Fibroblast of skin of left biceps (primary cell): ENCODE results near the gene RAPH1.

ENCODE experiments used
- DNase-seq, 2 experiments: peaks; one replicate each; pipeline ENCODE4 v3.0.0-alpha.2; 2013; ENCODE audit warnings: low read depth in 2 of 2

Gene RAPH1

DNA sequence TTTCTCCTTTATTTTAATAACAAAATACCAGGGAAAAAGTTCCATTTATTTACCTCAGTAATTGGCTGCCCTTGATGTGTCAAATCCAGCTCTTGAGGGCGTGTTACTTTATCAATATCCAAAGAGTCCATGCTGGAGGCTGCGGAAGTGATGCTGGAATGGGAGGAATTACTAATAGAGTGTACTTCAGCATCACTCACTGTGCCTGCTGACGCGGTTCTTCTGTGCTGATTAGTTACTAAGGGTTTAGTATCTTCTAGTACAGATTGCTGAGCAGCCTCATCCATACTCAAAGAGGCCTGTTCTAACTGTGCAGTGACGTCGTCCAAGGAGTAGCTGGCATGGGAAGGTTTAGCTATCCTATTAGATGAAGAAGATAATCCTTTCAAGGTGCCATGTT, 45.6 kb downstream of the RAPH1 start:
- DNase-seq = no peak

GRCh38 chr2:203484266-203485112, 50.6 kb downstream of the RAPH1 start:
- DNase-seq = no peak

GRCh38 chr2:203480623-203481022, 54.5 kb downstream of the RAPH1 start:
- DNase-seq = no peak

- no peak for DNase-seq
Observed at GRCh38 chr2:203476881-203477280, 58.2 kb downstream of the RAPH1 start.

GRCh38 chr2:203471323-203471722, 63.8 kb downstream of the RAPH1 start:
- DNase-seq = no peak

- DNase-seq = no peak
Observed at GRCh38 chr2:203470371-203470770, 64.7 kb downstream of the RAPH1 start.

DNA sequence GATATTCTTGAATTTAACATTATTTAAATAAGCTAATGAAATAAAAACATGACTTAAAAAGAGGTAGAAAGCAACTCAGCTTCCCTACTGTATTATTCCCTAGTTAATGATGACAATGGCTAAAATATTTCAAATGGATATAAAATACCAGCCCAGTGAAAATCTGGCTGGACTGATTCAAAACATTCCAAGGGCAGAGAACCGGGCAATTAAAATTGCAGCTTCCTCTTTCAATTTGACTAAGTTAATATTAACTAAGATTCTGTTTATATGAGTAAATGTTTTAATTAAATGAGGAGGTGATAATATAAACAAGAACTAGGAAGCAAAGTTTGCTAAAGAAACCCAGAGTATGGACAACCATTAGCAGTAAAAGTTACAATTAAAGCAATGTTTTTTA, 65.6 kb downstream of the RAPH1 start:
- DNase-seq = no peak

- DNase-seq = peak; percentile 49 to 68
Observed at GRCh38 chr2:203463266-203463678, 71.8 kb downstream of the RAPH1 start.

GRCh38 chr2:203462308-203462707, 72.8 kb downstream of the RAPH1 start:
- DNase-seq = no peak

DNA sequence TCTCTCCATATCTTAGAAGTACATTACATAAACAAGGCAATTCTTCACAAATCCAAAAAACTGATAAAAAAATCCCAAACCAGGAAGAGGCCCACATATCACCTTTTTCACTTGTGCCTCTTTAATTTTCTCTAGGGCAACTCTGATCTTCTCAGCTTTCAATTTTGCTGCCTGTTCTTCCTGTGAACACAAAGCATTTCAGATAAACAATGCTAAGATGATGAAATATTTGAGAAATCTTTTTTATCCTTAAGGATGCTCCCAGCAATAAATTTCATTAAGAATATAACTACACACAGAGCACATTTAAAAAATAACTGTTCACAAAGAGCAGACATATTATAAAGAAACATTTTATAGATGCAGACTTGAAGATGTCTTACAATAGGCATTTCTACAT, 73.4 kb downstream of the RAPH1 start:
- no peak for DNase-seq

DNA sequence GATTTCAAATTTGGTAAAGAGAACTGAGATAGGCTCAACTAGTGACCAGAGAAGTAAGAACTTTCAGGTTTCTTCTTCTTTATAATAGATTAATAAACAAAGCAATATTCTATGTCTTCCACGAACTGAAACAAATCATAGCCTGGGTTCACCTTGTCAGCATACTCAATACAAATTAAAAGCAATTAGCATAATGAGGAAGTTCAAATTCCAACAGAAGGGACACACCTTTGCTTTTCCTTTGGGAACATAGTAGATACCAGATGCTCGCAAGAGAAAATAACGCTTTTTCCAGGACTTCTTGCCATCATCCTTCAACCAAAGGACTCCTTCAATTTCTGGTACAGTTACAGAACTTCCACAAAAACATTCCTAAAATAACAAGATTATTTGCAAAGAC, 79.9 kb downstream of the RAPH1 start:
- DNase-seq = no peak

- DNase-seq = no peak
Observed at GRCh38 chr2:203453858-203454451, 81.1 kb downstream of the RAPH1 start.

DNA sequence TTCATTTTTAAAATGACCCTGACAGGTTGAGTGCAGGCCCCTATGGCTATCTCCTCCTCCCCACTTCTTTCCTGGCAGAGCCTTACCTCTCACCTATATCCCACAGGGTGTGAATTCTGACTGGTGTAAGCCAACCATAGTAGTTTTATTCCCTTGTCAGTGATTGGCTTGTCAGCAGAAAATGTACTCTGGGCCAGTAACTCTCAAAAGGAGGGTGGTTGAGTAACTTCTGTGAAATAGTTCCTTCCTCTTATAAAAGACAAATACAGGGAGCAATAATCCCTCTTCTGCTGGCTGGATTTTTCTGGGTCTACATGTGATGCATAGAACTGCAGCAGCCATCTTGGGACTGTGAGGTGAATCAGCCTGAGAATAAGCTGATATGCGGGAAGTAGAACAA, 83.4 kb downstream of the RAPH1 start:
- DNase-seq = no peak

GRCh38 chr2:203451011-203451410, 84.1 kb downstream of the RAPH1 start:
- peak in 1 of 2 experiments; percentile 37 for DNase-seq

DNA sequence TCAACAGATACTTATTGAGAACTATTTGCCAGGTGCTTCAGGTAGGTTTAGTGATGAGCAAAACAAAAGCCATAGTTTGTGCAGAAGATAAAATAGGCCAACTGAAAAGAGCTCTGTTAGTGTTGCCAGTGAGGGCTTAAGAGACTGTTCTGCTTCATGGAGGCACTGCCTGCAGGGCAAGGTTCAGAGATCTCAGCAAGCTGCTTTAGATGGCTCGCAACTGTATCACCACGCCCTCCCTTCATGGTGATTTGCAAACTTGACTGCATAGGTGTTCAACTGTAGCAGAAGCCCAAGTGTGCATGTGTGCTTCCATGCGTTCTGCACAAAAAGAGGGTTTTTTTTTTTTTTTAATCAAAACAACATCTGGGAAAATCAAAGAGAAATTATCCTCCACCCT, 84.5 kb downstream of the RAPH1 start:
- no peak for DNase-seq

DNA sequence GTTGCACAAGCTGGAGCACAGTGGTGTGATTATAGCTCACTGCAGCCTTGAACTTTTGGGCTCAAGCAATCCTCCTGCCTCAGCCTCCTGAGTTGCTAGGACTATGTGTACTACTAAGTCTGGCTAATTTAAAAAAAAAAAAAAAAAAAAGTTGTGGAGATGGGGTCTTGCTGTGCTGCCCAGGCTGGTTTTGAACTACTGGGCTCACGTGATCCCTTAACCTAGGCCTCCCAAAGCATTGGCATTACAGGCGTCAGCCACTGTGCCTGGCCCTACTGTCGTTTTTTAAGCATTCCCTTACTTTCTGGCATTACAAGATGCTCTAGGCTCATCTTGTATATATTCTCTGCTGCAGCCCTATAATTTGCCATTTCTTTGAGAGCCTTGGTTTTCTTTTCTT, 88.3 kb downstream of the RAPH1 start:
- no peak for DNase-seq

- DNase-seq = no peak
Observed at GRCh38 chr2:203446071-203446481, 89.0 kb downstream of the RAPH1 start.

DNA sequence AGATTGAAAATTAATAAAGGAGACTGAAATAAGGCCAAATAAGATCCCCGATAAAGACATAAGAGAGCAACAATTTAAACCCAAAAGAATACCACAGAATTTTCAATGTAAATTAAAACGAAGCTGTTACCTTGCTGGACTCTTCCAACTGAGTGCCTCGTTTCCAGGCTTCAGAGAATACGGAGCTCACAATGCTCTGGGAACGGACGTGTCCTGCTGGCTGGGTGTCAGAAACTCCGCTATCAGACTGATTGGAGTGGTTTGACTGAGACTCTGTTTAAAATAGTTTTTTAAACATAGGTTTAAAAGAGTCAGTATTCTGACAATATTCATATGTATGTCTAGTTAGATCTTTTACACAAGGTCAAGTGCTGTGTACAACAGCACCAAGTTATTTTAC, 90.4 kb downstream of the RAPH1 start:
- no peak for DNase-seq

DNA sequence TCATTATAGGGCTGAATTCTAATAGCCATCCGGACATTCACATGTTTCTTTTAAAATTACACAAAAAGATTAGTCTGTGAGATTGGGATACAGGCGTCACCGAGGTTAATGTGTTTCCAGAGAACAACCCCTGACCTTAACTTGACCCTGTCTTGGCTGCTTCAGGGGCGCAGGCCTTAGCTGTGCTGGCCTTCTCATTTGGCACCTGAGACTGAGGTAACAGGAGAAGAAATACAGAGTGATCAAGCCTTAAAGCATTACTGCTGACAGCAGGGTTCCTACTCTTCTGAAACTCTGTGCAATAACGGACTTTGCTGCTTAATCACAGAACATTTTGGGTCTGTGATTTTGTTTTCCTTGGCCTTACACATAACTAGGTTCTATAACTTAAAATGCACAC, 92.6 kb downstream of the RAPH1 start:
- no peak for DNase-seq

DNA sequence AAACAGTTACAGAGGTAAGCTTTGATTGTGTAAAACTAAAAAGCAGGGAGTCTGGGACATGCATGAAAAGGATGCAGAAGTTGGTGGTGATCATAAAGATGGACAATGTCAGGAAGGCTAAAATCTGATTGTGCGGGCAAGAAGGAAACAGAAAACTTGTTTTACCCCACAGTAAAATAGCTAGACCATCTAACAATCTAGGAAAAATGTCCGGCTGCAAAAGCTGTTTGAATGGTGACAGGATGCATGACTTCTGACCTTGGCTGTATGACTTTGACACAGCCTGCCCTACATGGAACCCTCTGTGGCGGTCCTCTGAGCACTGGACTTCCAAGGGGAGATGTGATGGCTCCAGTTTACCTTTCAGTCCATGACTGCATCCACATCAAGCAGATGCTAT, 93.6 kb downstream of the RAPH1 start:
- DNase-seq = no peak

DNA sequence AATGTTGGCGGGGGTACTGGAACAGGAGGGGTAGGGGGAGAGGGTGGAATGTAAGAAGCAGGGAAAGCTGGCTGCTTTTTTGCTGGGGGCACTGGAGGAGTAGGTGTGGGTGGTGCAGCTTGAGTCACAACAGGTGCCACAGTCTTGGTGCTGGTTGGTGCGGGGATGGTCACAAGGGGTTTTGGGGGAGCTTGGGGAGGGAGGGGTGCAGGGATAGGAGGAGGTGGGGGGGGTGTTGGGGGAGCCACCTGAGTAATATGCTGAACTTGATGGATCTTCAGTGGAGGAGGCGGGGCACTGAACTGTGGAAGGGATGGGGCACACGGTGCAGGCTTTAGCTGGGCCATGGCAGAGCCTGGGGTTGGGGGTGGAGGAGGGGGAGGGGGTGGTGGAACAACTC, 94.4 kb downstream of the RAPH1 start:
- DNase-seq = no peak

GRCh38 chr2:203438528-203438927, 96.6 kb downstream of the RAPH1 start:
- no peak for DNase-seq

- no peak for DNase-seq
Observed at GRCh38 chr2:203437511-203437910, 97.6 kb downstream of the RAPH1 start.

DNA sequence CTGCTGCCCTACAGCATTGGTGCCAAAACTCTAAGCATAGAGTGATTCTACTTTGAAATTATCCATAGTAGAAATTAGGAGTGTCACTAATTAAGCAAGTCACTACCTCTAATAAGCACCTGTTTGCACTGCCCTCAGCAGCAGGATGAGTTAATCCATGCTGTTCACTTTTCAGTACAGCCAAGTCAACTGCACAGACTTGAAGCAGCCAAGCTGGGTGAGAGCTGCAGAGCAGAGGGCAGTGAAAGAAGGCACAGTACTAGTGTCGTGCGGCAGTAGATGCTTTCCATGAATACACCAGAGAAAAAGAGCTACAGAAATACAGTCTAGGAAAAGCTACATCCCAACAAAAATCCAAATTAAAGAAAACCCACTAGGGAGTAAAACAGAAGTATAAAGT, 98.6 kb downstream of the RAPH1 start:
- no peak for DNase-seq
